GM12865 (cell line): Measurements from ENCODE around the gene FRMPD2.

Source experiments
- DNase-seq: peaks from one replicate; pipeline ENCODE4 v3.0.0; 2010; ENCODE audit warnings: low read depth
- H3K4me3 ChIP-seq: 2 replicates; pipeline ENCODE4 v1.5.1; 2011; ENCODE audit warnings: mild to moderate bottlenecking, low read depth, low read length, control low read depth
- TF ChIP-seq, protein P1 (sequence below): IDR thresholded peaks from 2 replicates; pipeline ENCODE4 v1.5.1; 2011; ENCODE audit warnings: low read length, control low read depth, low read depth, inconsistent platforms; ENCODE audit not compliant: insufficient read depth; ENCODE audit errors: missing control alignments

FRMPD2 gene

DNA sequence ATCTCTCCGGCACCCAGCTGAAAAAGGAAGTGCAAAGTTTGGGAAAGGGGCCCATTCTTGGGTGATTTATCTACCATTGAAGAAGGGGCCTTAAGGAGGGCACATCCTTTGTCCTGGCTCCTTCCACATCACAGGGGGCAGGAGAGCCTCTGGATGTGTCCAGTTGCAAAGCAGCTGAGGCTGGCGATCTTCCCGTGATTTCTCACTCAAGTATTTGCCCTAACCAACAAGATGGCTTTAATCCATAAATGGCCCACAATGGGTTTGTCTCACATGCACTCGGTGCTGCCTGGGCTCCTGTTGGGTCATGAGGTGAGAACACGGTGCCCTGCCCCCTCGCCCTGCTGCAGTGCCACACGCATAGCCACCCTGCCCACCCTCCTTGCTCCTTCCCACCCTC is 14.2 kb upstream of the FRMPD2 start:
- no peak for DNase-seq
- no peak overlapping the region for H3K4me3 ChIP-seq
- TF ChIP-seq, protein P1, sequence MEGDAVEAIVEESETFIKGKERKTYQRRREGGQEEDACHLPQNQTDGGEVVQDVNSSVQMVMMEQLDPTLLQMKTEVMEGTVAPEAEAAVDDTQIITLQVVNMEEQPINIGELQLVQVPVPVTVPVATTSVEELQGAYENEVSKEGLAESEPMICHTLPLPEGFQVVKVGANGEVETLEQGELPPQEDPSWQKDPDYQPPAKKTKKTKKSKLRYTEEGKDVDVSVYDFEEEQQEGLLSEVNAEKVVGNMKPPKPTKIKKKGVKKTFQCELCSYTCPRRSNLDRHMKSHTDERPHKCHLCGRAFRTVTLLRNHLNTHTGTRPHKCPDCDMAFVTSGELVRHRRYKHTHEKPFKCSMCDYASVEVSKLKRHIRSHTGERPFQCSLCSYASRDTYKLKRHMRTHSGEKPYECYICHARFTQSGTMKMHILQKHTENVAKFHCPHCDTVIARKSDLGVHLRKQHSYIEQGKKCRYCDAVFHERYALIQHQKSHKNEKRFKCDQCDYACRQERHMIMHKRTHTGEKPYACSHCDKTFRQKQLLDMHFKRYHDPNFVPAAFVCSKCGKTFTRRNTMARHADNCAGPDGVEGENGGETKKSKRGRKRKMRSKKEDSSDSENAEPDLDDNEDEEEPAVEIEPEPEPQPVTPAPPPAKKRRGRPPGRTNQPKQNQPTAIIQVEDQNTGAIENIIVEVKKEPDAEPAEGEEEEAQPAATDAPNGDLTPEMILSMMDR = no peak

DNA sequence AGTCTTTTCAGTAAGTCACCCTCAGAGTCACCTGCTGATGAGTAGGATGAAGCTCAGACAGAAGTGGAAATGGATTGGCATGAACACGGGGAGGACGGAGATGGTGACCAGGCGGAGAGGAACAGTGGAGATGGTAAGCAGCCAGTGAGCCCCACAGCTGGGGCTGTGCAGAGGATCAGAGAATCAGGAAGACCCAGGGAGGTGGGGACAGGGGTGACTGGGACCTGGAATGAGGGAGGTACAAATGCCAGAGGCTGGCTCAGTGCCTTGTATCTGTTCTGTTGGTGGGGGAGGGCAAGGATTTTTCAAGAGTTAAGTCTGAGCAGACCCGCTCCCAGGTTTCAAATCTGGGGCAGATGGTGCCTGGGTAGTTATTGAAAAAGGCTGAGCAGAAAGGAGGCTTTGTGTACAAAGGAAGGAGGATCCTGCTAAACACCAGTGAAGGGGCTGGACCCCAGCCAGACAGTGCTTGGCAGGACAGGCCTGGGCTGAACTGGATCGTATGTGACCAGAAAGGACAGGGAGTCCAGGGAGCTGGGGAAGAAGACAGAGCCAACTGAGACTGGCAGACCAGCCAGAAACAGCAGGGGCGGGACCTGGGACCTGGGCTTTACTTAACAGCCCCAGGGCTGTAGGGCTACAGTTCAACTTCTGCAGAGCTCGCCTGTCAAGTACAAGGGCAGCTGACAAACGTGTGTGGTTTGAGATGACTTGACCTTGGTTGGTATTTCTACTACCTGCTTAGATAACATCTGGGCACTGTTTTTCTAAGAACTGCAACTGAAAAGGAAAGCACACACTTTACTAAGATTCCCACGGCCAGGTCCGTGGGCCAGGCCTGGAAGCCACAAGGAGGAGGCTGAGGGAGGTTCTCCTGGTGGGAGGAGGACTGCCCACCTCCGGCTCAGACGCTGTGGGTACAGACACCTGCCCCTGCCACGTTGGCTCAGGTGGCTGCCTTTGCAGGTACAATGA is 13.2 kb upstream of the FRMPD2 start:
- TF ChIP-seq, protein P1 = no peak
- DNase-seq = peak; percentile 86
- no peak overlapping the region for H3K4me3 ChIP-seq

DNA sequence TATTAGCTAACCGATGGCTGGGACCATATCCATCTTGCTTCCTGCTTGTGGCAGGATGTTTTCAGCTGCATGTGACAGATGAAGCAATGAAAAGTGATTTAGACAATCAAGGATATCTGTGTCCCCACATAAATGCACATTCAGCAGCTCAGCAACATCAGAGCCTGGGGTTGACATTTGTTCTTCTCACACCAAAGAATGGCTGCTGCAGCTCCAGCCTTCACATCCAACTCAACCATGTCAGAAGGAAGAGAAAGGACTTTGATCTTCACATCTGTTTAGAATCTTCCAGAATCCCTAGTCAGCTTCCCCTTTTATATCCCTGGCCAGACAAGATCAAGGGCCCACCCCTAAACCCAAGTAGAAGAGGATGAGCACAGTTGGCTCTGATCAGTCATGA is 11.9 kb upstream of the FRMPD2 start:
- no peak for DNase-seq
- TF ChIP-seq, protein P1 = no peak

GRCh38 chr10:48285710-48286109 is 11.2 kb upstream of the FRMPD2 start:
- no peak overlapping the region for H3K4me3 ChIP-seq
- TF ChIP-seq, protein P1 = no peak
- peak; percentile 86 for DNase-seq

More for the DNA sequence above, 11.9 kb upstream of the FRMPD2 start:
- H3K4me3 ChIP-seq = no peak overlapping the region

DNA sequence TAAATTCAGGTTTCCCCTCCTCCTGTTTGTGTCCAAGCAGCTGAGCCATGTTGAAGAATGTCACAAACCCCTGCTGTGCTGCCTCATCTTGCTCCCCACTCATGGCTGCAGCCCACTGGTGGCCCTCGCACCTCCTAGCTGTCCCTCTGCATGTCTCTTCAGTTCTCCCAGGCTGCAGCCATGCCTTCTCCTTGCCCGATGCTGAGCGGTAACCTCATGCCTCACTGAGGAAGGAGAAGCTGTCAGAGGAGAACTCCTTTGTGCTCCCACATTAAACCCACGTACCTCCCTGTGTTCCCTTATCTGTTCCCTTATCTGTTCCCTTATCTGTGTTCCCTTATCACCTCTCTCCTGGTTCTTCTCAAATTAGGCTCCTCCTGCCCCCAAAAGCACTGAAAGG is 10.3 kb upstream of the FRMPD2 start:
- no peak overlapping the region for H3K4me3 ChIP-seq
- TF ChIP-seq, protein P1 = no peak
- no peak for DNase-seq

GRCh38 chr10:48284002-48284546 is 9.6 kb upstream of the FRMPD2 start:
- DNase-seq = no peak
- TF ChIP-seq, protein P1 = no peak

More at GRCh38 chr10:48284002-48284546, 9.6 kb upstream of the FRMPD2 start:
- no peak overlapping the region for H3K4me3 ChIP-seq
